ENCODE results near the gene PDIA4.
"Not testable (repeated sequence)": the region's sequence is repeated elsewhere in the genome, so short reads cannot be mapped to it uniquely, and the experiment has no call there.

PDIA4 gene

GRCh38 chr7:149063476-149063875 is 35.2 kb upstream of the PDIA4 start:
- Histone ChIP-seq H3K9me3 (ENCODE audit: low read length) (no peaks in the 10 kb centered on the region), H3K4me2 (ENCODE audit: low read length) (no peak overlapping the region), H3K27me3 (ENCODE audit: insufficient read depth, low read length) (no peaks in the 10 kb centered on the region), H3K36me3 (ENCODE audit: insufficient read depth, low read length) (peaks cover 3% of the 10 kb centered on the region; the same call in 1 of the 2 replicates), H2AFZ (ENCODE audit: low read length) (no peak overlapping the region), H3K9me2 (ENCODE audit: low read depth, low read length) (no peaks in the 10 kb centered on the region), H3K79me2 (ENCODE audit: insufficient read depth, low read length) (no peaks in the 10 kb centered on the region), H3F3A (ENCODE audit: insufficient read depth, low read length) (no peaks in the 10 kb centered on the region), H4K20me1 (ENCODE audit: insufficient read depth, low read length) (no peaks in the 10 kb centered on the region), H3K4me1 (ENCODE audit: insufficient read depth, low read length, severe bottlenecking) (peaks cover 14% of the 10 kb centered on the region), H3K9ac (ENCODE audit: low read length) (no peak overlapping the region), H3K4me3 (ENCODE audit: low read depth, low read length, poor library complexity, severe bottlenecking) (no peak overlapping the region), H3K27ac (ENCODE audit: low read depth, low read length, poor library complexity, severe bottlenecking) (no peak overlapping the region)
- TF ChIP-seq EZH2 (IDR thresholded peaks at IDR 0.05; ENCODE audit: borderline replicate concordance, low read length) (no peak), CTCF (IDR thresholded peaks at IDR 0.05; ENCODE audit: low read length) (no peak)

DNA sequence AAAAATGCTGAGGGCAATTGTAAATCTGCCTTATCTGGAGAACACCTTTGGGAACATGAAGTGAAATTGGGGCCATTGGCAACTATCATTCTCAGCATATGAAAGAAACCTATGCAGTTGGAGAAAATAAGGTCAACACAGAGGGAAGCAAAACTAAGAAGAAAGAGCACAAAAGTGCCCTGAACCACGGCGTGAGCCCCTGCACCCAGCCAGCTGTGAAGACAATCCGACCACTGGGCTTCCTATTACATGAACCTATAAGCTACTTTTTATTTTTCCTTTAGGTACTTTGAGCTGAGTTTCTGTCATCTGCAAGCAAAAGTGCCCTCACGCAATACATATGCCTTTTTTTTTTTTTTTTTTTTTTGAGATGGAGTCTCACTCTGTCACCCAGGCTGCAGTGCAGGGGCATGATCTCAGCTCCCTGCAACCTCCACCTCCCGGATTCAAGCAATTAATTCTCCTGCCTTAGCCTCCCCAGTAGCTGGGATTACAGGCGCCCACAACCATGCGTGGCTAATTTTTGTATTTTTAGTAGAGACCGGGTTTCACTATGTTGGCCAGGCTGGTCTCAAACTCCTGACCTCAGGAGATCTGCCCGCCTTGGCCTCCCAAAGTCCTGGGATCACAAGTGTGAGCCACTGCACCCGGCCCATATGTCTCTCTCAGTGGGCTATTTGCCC is 34.1 kb upstream of the PDIA4 start:
- H3K9me2 ChIP-seq (ENCODE audit: low read depth, low read length); H3K4me3 ChIP-seq (ENCODE audit: low read depth, low read length, poor library complexity, severe bottlenecking); H3F3A ChIP-seq (ENCODE audit: insufficient read depth, low read length); H3K79me2 ChIP-seq (ENCODE audit: insufficient read depth, low read length); H4K20me1 ChIP-seq (ENCODE audit: insufficient read depth, low read length); H3K36me3 ChIP-seq (ENCODE audit: insufficient read depth, low read length); H3K27me3 ChIP-seq (ENCODE audit: insufficient read depth, low read length); H2AFZ ChIP-seq (ENCODE audit: low read length); H3K9me3 ChIP-seq (ENCODE audit: low read length); H3K9ac ChIP-seq (ENCODE audit: low read length); H3K4me2 ChIP-seq (ENCODE audit: low read length); H3K27ac ChIP-seq (ENCODE audit: low read depth, low read length, poor library complexity, severe bottlenecking): not testable (repeated sequence)
- peaks cover 14% of the 10 kb centered on the region for H3K4me1 ChIP-seq (ENCODE audit: insufficient read depth, low read length, severe bottlenecking)

- TF ChIP-seq EZH2 (IDR thresholded peaks at IDR 0.05; ENCODE audit: borderline replicate concordance, low read length) (no peak), CTCF (IDR thresholded peaks at IDR 0.05; ENCODE audit: low read length) (no peak)
- Histone ChIP-seq H3K4me1 (ENCODE audit: insufficient read depth, low read length, severe bottlenecking) (peaks cover 10% of the 10 kb centered on the region), H3K9me3 (ENCODE audit: low read length) (no peaks in the 10 kb centered on the region), H3K9ac (ENCODE audit: low read length) (no peak overlapping the region), H3K27me3 (ENCODE audit: insufficient read depth, low read length) (no peaks in the 10 kb centered on the region), H4K20me1 (ENCODE audit: insufficient read depth, low read length) (no peaks in the 10 kb centered on the region), H3K4me3 (ENCODE audit: low read depth, low read length, poor library complexity, severe bottlenecking) (no peak overlapping the region), H3K4me2 (ENCODE audit: low read length) (no peak overlapping the region), H2AFZ (ENCODE audit: low read length) (no peak overlapping the region), H3K27ac (ENCODE audit: low read depth, low read length, poor library complexity, severe bottlenecking) (no peak overlapping the region), H3K36me3 (ENCODE audit: insufficient read depth, low read length) (no peaks in the 10 kb centered on the region), H3K9me2 (ENCODE audit: low read depth, low read length) (no peaks in the 10 kb centered on the region), H3F3A (ENCODE audit: insufficient read depth, low read length) (no peaks in the 10 kb centered on the region), H3K79me2 (ENCODE audit: insufficient read depth, low read length) (no peaks in the 10 kb centered on the region)
These were observed 31.9 kb upstream of the PDIA4 start for GRCh38 chr7:149060156-149060555.

GRCh38 chr7:149053885-149054284 is 25.6 kb upstream of the PDIA4 start:
- H3K36me3 ChIP-seq (ENCODE audit: insufficient read depth, low read length): no peaks in the 10 kb centered on the region
- no peak overlapping the region for H3K4me3 ChIP-seq (ENCODE audit: low read depth, low read length, poor library complexity, severe bottlenecking)
- H3F3A ChIP-seq (ENCODE audit: insufficient read depth, low read length): no peaks in the 10 kb centered on the region
- no peak overlapping the region for H2AFZ ChIP-seq (ENCODE audit: low read length)
- no peak overlapping the region for H3K9ac ChIP-seq (ENCODE audit: low read length)
- H4K20me1 ChIP-seq (ENCODE audit: insufficient read depth, low read length): no peaks in the 10 kb centered on the region
- H3K9me2 ChIP-seq (ENCODE audit: low read depth, low read length): no peaks in the 10 kb centered on the region
- TF ChIP-seq EZH2 (IDR thresholded peaks at IDR 0.05; ENCODE audit: borderline replicate concordance, low read length) (no peak), CTCF (IDR thresholded peaks at IDR 0.05; ENCODE audit: low read length) (no peak)
- no peak overlapping the region for H3K4me2 ChIP-seq (ENCODE audit: low read length)
- H3K27me3 ChIP-seq (ENCODE audit: insufficient read depth, low read length): no peaks in the 10 kb centered on the region; the same call in 1 of the 2 replicates
- H3K79me2 ChIP-seq (ENCODE audit: insufficient read depth, low read length): no peaks in the 10 kb centered on the region
- H3K4me1 ChIP-seq (ENCODE audit: insufficient read depth, low read length, severe bottlenecking): no peaks in the 10 kb centered on the region
- no peaks in the 10 kb centered on the region for H3K9me3 ChIP-seq (ENCODE audit: low read length)
- no peak overlapping the region for H3K27ac ChIP-seq (ENCODE audit: low read depth, low read length, poor library complexity, severe bottlenecking)

Data from OCI-LY1 (cell line).